Activated CD4-positive, alpha-beta T cell treated with anti-CD3 and anti-CD28 coated beads for 36 hours (primary cell): ENCODE results near the gene E2F3. TPM values are rescaled to one million over a fixed set of nuclear protein-coding genes. Genes with fewer than 3 reads are reported as not detected.

Experiments
- ATAC-seq: fragments of 200-7000 bp; cut with Tn5 transposase; one replicate; pipeline ENCODE4 v1.10.0; 2021; ENCODE audit warnings: mild to moderate bottlenecking, moderate library complexity
- CTCF ChIA-PET: fragments of 350-600 bp; sonication (Branson Sonifier 250); formaldehyde crosslinking; loops from one replicate; lab custom pipeline; 2021; ENCODE audit warnings: antibody characterized with exemption; lab: Charles Lee
- POLR2A ChIA-PET: fragments of 350-600 bp; sonication (Branson Sonifier 250); formaldehyde crosslinking; loops from one replicate; lab custom pipeline; 2021; ENCODE audit warnings: antibody characterized with exemption, inconsistent platforms; lab: Charles Lee
- DNase-seq: peaks from one replicate; pipeline ENCODE4 v3.0.0-alpha.2; 2020
- H3K27ac Mint-ChIP-seq: one replicate; pipeline ENCODE4 v1.8.0; 2021; ENCODE audit warnings: mixed read lengths
- H3K27me3 Mint-ChIP-seq: one replicate; pipeline ENCODE4 v1.8.0; 2021; ENCODE audit warnings: mixed read lengths
- H3K36me3 Mint-ChIP-seq: one replicate; pipeline ENCODE4 v1.8.0; 2021; ENCODE audit warnings: low read depth, mixed read lengths
- H3K4me1 Mint-ChIP-seq: one replicate; pipeline ENCODE4 v1.8.0; 2021; ENCODE audit warnings: mixed read lengths
- H3K4me3 Mint-ChIP-seq: one replicate; pipeline ENCODE4 v1.8.0; 2021; ENCODE audit warnings: mild to moderate bottlenecking, moderate library complexity, mixed read lengths
- H3K9me3 Mint-ChIP-seq: one replicate; pipeline ENCODE4 v1.8.0; 2021; ENCODE audit warnings: low read depth, mixed read lengths
- intact Hi-C, 2 experiments: fragments of 100-400 bp; cut with DNase I in 1 of 2; cut with micrococcal nuclease in 1 of 2; formaldehyde crosslinking; loops; one replicate each; pipeline versions ENCODE4 v1.14.2 to v1.15.1; 2022 to 2024; cut with DNase I, micrococcal nuclease
- total RNA-seq, 2 experiments: library from RNA; stranded (reverse); gene quantifications; one replicate each; pipeline ENCODE4 v1.2.3, GENCODE V29; 2021

Gene E2F3
- total RNA-seq, 2 experiments from 2014 or later = 17.3 to 17.5 TPM

DNA sequence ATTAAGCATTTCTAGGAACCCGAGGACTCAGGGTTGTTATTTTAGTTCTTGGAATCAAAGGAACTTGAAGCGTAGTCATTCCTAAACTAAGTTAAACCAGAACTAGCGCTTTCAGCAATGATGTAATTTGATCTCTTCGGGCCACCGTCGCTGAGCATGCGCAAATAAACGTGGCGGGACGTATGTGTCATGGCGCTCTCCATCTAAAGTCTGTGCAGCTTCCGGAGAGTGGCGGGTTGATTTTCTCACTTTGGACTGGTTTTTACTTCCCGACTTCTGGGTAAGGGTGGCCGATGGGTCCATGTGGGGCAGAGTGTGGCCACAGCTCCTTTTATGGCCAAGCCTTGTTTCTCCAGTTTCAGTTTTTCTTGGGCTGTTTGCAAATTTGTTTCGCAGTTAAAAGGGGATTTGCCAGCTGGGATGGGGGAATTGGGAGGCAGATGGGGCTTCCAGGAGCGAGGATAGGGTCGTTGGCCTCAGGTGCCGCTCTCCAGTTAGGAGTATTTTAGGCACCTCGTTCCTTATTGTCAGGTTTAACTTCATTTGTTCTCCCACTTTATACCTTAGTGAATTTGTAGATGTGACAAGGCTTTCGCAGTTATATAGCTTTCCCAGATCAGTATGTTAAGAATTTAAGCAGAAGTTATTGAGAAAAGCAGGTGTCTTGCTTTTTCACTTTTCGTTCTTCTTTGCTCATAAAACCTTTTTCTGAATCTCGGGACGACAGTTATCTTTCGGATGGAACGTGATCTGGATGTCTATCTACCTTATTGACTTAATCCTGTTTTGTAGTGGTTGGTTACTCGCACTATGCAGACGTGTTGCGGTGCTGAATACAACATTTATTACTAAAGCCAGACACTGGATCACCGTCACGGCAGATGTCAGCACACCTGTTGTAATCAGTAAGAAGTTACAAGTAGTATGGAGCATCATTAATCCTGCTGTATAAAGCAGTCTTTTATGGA lies 132.9 kb downstream of the E2F3 start, which contains the start of gene CDKAL1:
Gene CDKAL1, plus strand, starts transcription at position 163 of the 968 bp plus-strand sequence. CDS start 11,894 bp downstream, outside the sequence.
- H3K4me3 Mint-ChIP-seq = peak within 1 kb of the TSS; percentile 94
- peaks cover 36% of the 10 kb centered on the region for H3K4me1 Mint-ChIP-seq
- peaks cover 13% of the 10 kb centered on the region for H3K36me3 Mint-ChIP-seq
- H3K27me3 Mint-ChIP-seq = no peaks in the 10 kb centered on the region
- intact Hi-C loops = loop anchor here (1.0 to 5.0 kb wide), 7 partner anchors 9 to 1055 kb away; partner anchors contain the start of gene MBOAT1 (in 2 of the 2)
- peak within 1 kb of the TSS; percentile 97 for H3K27ac Mint-ChIP-seq
- DNase-seq (peak; percentile 94), ATAC-seq (peak; percentile 89)
- ChIA-PET CTCF (interaction anchor here (1.1 to 2.9 kb wide), 2 partner anchors 11 to 130 kb away, joined by 4 to 12 read pairs; no protein-coding TSS in a partner anchor), POLR2A (interaction anchor here (0.7 to 2.5 kb wide), 3 partner anchors 130 to 410 kb away, joined by 3 to 12 read pairs (median 5); no protein-coding TSS in a partner anchor)
- no peaks in the 10 kb centered on the region for H3K9me3 Mint-ChIP-seq

DNA sequence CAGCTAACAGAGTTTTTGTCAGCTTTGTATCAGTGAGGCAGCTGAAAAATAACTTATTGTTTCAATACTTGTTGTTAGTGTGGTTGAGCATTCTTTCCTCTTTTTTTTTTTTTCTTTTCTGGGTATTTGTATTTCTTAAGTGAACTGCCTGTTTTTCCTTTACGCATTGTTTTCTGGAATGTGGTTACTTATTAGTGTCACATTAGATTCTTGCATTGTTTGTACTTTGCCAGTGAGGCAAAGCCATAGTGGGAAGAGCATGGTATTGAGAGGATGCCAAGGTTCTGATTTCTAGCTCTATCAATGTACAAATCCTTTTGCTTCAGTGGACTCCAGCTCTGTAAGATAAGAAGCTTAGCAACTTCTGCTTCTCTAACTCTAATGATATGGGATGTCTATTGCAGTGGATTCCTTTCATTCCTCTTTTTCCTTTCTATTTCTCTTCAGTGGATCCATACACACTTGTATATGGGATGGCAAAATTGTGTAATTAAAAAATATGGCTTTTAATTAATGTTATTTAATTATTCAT lies 136.5 kb downstream of the E2F3 start:
- Mint-ChIP-seq H3K9me3 (no peaks in the 10 kb centered on the region), H3K36me3 (peaks cover 36% of the 10 kb centered on the region), H3K27me3 (no peaks in the 10 kb centered on the region), H3K27ac (no peak overlapping the region), H3K4me3 (no peak overlapping the region), H3K4me1 (peaks cover 55% of the 10 kb centered on the region)
- DNase-seq (no peak), ATAC-seq (no peak)
- CTCF ChIA-PET = interaction anchor here (0.9 kb wide), 2 partner anchors 11 to 146 kb away, joined by 3 to 7 read pairs; no protein-coding TSS in a partner anchor
- POLR2A ChIA-PET = no interaction called here
- intact Hi-C loops = no loop called here

DNA sequence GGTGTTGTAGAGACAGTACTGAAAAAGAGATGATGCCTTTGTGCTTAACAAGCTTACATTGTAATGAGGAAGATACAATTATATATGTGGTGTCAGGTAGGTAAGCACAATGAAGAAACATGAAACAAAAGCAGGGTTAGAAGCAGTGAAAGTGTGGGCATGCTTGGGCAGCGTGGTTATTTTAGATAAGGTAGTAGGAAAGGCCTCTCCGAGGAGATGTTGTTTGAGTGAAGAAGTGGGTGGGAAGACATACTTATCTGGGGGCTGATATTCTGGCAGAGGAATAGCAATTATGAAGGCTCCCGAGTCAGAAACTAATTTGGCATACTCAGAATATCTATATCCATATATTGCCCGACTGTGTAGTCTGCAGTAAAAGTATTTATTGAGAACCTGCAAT lies 137.2 kb downstream of the E2F3 start:
- H3K27ac Mint-ChIP-seq = no peak overlapping the region
- H3K36me3 Mint-ChIP-seq = peaks cover 36% of the 10 kb centered on the region
- DNase-seq = no peak
- H3K4me3 Mint-ChIP-seq = no peak overlapping the region
- H3K27me3 Mint-ChIP-seq = no peaks in the 10 kb centered on the region
- intact Hi-C loops = no loop called here
- ChIA-PET CTCF (interaction anchor here (0.7 to 0.9 kb wide), 3 partner anchors 134 to 1055 kb away, joined by 3 to 4 read pairs (median 3); partner anchors contain the start of gene SOX4), POLR2A (no interaction called here)
- no peaks in the 10 kb centered on the region for H3K9me3 Mint-ChIP-seq
- no peak for ATAC-seq
- peaks cover 55% of the 10 kb centered on the region for H3K4me1 Mint-ChIP-seq

DNA sequence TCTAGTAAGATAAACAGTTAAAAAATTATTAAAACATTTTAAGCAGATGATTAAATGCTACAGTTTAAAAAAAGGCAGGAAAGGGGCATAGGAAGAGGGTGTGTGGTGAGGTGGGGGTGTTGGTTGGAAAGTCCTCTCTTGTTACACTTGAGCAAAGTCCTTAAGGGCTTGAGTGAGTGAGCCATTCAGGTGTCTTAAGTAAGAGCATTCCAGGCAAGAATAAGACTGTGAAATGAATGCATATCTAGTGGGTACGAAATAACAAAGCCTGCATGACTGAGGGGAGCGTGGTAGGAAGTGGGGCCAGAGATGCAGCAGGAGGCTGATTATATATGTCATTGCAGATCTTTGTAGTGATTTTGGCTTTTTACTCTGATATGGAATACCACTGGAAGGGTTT lies 137.7 kb downstream of the E2F3 start:
- ChIA-PET CTCF (interaction anchor here (0.7 kb wide), 2 partner anchors 135 to 1054 kb away, joined by 3 to 4 read pairs; partner anchors contain the start of gene SOX4), POLR2A (no interaction called here)
- Mint-ChIP-seq H3K4me3 (no peak overlapping the region), H3K27ac (no peak overlapping the region), H3K36me3 (peaks cover 36% of the 10 kb centered on the region), H3K27me3 (no peaks in the 10 kb centered on the region), H3K4me1 (peaks cover 57% of the 10 kb centered on the region), H3K9me3 (no peaks in the 10 kb centered on the region)
- ATAC-seq (no peak), DNase-seq (no peak)
- intact Hi-C loops = no loop called here

DNA sequence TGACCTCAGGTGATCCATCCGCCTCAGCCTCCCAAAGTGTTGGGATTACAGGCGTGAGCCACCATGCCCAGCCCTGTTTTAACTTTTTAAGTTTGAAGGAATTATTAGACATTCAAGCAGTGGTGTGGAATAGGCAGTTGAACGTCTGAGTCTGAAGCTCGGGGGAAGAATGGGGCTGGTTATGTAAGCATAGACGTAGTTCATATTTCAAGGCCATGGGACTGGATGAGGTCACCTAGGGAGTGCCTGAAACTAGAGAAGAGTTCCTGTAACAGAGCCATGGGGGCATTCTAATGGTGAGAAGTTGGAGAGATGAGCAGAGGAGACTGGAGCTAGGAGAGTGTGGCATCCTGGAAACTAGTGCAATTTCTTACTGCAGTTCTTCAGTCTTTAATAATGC lies 139.0 kb downstream of the E2F3 start:
- ChIA-PET POLR2A (no interaction called here), CTCF (interaction anchor here (0.6 to 1.6 kb wide), 2 partner anchors 12 to 301 kb away, joined by 3 read pairs; no protein-coding TSS in a partner anchor)
- Mint-ChIP-seq H3K4me1 (peaks cover 52% of the 10 kb centered on the region), H3K4me3 (no peak overlapping the region), H3K9me3 (no peaks in the 10 kb centered on the region), H3K27me3 (no peaks in the 10 kb centered on the region), H3K36me3 (peaks cover 41% of the 10 kb centered on the region), H3K27ac (no peak overlapping the region)
- DNase-seq (no peak), ATAC-seq (no peak)
- intact Hi-C loops = loop anchor here in 1 of 2 experiments (5.0 kb wide), 1 partner anchor 167 kb away; no protein-coding TSS in a partner anchor

DNA sequence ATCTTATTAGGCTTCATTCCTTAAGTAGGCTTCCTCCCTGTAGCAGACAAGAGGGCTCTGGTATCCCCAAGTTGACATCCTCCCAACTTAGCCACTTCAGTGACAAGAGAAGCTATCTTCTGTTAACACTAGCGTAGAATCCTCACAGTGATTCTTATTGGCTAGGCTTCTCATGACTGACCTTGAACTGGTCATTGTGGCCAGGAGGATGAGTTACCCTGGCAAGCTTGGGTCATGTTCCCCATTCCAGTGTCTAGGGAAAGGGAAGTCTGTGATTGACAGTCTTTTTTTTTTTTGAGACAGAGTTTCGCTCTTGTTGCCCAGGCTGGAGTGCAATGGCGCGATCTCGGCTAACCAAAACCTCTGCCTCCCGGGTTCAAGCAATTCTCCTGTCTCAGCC lies 139.7 kb downstream of the E2F3 start:
- DNase-seq (no peak), ATAC-seq (no peak)
- Mint-ChIP-seq H3K36me3 (peaks cover 47% of the 10 kb centered on the region), H3K27ac (no peak overlapping the region), H3K4me3 (no peak overlapping the region), H3K27me3 (no peaks in the 10 kb centered on the region), H3K9me3 (no peaks in the 10 kb centered on the region), H3K4me1 (peaks cover 51% of the 10 kb centered on the region)
- ChIA-PET CTCF (interaction anchor here (0.6 to 1.6 kb wide), 4 partner anchors 12 to 302 kb away, joined by 3 to 5 read pairs (median 3); no protein-coding TSS in a partner anchor), POLR2A (no interaction called here)
- intact Hi-C loops = loop anchor here in 1 of 2 experiments (5.0 kb wide), 1 partner anchor 166 kb away; no protein-coding TSS in a partner anchor

DNA sequence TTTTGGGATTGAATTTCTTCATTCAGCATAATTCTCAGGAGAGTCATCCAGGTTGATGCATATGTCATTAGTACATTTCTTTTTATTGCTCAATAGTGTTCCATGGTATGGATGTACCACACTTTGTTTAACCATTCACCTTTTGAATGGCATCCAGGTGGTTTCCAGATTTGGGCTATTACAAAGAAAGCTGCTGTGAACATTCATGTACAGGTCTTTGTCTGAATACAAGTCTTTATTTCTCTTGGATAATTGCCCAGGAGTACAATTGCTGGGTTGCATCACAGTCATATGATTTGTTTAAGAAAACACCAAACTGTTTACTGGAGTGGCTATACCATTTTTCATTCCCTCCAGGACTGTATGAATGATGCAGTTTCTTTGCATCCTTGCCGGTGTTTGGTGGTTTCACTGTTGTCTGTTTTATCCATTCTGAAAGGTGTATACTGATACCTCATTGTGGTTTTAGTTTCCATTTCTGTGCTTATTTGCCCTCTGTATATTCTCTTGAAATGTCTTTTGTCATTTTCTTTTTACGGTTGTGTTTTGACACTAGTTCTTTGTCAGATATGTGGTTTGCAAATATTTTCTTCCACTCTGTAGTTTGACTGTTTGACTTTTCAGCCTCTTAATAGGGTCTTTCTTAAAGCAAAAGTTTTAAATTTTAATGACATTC lies 141.4 kb downstream of the E2F3 start:
- peaks cover 47% of the 10 kb centered on the region for H3K36me3 Mint-ChIP-seq
- peak; percentile 97 for ATAC-seq
- intact Hi-C loops = loop anchor here (1.0 to 5.0 kb wide), 7 partner anchors 8 to 1526 kb away; partner anchors contain the start of gene CDKAL1 (in 1 of the 2)
- CTCF ChIA-PET = no interaction called here
- DNase-seq = peak; percentile 53
- H3K27me3 Mint-ChIP-seq = no peaks in the 10 kb centered on the region
- POLR2A ChIA-PET = no interaction called here
- peak overlapping the region; percentile 69 for H3K27ac Mint-ChIP-seq
- no peaks in the 10 kb centered on the region for H3K9me3 Mint-ChIP-seq
- H3K4me1 Mint-ChIP-seq = peaks cover 45% of the 10 kb centered on the region
- peak overlapping the region; percentile 11 for H3K4me3 Mint-ChIP-seq

Other genes starting within 250 kb of the E2F3 start
- 10 to 100 TPM; 13.3 to 16.1 TPM for gene MBOAT1, start 189.4 kb upstream of the E2F3 start, total RNA-seq
- 10 to 100 TPM; 22.1 to 23.4 TPM for gene CDKAL1, start 132.6 kb downstream of the E2F3 start, total RNA-seq